ENCODE measurements around the gene CERKL. TPM values are rescaled to one million over a fixed set of nuclear protein-coding genes. Genes with fewer than 3 reads are reported as not detected.

Gene CERKL
- 6.2 TPM for total RNA-seq

GRCh38 chr2:181656450-181657291, at the start of gene CERKL:
Gene CERKL (minus strand): TSS chr2:181657105. CDS start chr2:181657006, 99 bp downstream.

GRCh38 chr2:181680055-181680936, 23.4 kb upstream of the CERKL start, which contains the start of gene NEUROD1:
Gene NEUROD1 (minus strand): TSS chr2:181680517. CDS start chr2:181678860, 1,657 bp downstream.

Other genes with a start within 250 kb of the CERKL start
- 5.3 TPM for gene ITGA4, start 199.7 kb downstream of the CERKL start, total RNA-seq
- gene NEUROD1, start 23.4 kb upstream of the CERKL start, total RNA-seq = 0.69 TPM
- gene ITPRID2, start 234.6 kb upstream of the CERKL start, total RNA-seq = 46.4 TPM

Measured in diencephalon (tissue), 1 donor.